Globus pallidus (tissue), 1 donor: ENCODE measurements around the gene PTCD3.

Experiments
- DNase-seq: peaks from one replicate; pipeline ENCODE4 v3.0.0-alpha.2; 2015; ENCODE audit warnings: low spot score

The PTCD3 gene

DNA sequence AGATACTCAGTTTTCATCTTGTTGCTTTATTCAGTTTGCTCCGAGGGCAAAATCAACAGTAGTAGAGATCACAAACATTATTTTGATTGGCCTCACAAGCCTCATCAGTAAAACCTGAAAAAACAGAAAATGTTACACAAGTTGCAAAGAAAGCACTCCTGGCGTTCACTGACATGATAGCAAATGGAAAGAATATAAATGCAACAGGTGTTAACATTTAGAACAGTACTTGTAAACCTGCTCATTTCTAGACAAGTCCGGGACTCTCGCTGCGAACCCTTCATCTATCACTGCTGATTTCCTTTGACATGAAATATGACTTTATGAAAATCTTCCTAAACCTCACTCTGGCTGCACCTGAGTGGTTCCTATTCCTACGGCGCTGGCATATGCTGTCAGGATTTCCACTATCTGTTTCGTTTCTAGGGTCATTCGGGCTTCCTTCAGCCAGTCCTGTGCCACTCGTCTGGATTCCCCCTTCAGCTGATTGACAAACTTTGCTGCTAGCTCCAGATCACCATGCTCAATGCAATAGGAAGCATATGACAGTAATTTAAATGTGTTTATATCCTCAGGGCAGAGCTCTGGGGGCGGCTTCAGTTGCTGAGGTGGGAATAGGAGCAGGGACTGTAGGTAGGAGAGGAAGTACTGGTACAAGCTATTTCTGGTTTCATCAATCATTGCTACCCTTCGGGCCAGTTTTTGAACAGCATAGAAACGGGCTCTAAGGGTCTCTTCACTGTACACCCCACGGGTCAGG lies 38.1 kb downstream of the PTCD3 start:
- no peak for DNase-seq

DNA sequence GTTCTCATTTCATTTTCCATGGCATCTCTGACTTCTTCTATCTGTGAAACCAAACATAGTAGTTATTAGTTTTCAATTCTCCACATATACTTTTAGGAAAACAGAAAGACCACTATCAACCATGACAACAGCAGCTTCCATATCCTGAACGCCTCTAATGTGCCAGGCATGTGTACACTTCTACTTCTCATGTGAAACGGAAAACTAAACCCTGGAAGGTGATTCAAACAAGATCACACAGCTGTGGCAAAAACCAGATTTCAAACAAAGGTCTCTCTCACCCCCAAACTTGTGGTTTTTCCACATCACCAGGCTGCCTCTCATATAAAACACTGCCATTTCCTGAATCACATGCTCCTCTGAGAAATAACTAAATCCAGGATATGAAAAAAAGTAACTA lies 41.8 kb downstream of the PTCD3 start:
- DNase-seq, result no peak

- no peak for DNase-seq
These were observed 44.5 kb downstream of the PTCD3 start for GRCh38 chr2:86150502-86150901.

GRCh38 chr2:86157009-86157556 lies 51.0 kb downstream of the PTCD3 start:
- DNase-seq, result no peak

GRCh38 chr2:86158286-86158685 lies 52.3 kb downstream of the PTCD3 start:
- DNase-seq, result no peak

- DNase-seq, result no peak
These were observed 54.3 kb downstream of the PTCD3 start for GRCh38 chr2:86160156-86160952.

DNA sequence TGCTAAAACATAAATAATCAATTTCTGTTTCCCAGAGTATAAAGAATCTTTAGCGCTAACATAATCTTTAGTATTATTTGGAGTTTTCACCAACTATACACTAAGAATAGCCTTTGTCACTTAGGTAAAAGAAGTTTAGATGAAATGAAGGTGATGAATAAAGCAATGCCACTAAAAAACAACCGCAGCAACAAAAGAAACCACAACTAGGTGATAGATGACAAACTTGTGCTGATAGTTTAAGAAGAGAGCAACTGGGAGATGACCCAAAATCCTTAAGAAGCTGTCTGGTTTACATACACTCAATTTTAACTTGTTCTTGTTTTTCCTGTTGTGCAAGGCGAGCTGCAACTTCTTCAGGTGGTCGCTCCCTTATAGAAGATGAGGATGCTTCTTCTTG lies 64.4 kb downstream of the PTCD3 start:
- no peak for DNase-seq

GRCh38 chr2:86171295-86171694 lies 65.3 kb downstream of the PTCD3 start:
- DNase-seq, result no peak

DNA sequence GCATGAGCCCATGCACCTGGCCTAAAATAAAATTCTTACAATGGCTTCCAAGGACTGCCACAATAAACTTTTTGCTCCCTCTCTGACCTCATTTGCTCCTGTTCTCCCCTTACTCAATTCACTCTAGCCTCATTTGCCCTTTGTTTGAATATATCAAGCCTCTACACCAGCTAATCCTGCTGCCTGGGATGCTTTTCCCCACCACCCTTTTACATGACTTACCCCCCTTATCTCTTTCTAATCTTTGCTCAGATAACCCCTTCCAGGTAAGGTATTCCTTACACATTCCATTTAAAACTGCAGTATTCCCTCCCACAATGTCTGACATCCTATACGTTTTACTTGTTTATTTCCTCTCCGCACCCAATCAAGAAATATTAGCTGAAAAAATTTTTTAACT lies 66.6 kb downstream of the PTCD3 start:
- no peak for DNase-seq

DNA sequence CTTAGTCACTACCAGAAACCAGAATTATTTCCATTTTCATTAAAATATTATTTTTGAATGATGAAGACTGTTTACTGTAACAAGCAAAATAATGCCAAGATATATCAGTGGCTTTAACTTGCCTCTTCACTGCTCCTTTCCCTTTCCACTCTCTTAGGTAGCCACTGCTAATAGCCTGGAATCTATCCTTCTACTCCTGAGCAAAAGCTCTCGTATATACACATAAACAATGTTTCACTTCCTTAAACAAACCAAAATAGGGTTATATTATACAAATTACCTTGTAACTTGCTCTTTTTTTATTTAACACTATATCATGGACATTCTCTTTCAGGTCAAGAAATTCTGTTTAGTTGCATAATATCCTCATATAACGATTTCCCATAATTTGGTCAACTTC lies 68.4 kb downstream of the PTCD3 start:
- DNase-seq, result no peak

GRCh38 chr2:86175828-86176227 lies 69.8 kb downstream of the PTCD3 start:
- no peak for DNase-seq

- no peak for DNase-seq
These were observed 70.6 kb downstream of the PTCD3 start for GRCh38 chr2:86176597-86176996.

DNA sequence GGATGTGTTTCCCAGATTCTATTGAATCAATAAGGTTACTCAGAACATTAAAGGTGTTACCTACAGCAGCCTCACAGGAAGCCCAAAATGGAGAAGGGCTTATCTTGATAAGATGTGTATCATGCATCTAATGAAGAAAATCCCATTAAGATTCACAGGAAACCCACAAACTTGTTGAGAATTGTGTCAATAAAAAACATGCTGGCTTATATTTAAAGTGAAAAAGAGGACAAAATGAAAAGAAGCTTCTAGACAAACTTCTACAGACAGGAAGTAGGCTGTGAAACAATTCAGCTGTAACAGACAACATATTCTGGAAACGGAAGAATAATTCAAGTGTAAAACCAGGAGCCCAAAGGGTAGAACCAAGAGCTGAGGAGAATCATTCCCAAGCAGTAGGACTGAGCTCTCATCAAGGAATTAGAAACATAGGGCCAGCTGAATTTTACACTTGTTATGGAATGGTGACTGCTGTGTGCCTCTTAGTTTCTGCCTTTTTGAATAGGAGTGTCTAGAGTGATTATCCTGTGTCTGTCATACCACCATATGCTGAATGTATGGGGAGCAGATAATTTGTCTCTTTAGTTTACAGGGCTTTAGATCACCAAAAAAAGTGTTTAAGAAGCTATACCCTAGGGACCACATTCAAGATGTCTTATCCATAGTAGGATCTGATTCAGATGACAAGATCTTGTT lies 79.6 kb downstream of the PTCD3 start:
- no peak for DNase-seq

DNA sequence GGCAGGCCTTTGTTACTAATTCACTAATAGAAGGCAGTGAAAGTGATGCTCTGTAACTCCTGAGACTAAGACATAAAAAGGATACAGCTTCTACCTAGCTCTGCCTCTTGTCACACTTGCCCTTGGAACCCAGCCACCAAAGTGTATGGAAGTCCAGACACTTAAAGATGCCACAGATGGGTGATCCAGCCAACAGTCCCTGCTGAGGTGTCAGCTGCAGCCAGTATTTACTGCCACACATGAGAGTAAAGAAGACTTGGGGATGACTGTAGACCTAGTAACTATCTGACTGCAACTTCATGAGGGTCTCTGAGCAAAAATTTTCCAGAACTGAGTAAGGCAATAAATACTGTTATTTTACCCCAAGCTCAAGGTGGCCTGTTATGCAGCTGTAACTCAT lies 80.4 kb downstream of the PTCD3 start:
- DNase-seq, result no peak

DNA sequence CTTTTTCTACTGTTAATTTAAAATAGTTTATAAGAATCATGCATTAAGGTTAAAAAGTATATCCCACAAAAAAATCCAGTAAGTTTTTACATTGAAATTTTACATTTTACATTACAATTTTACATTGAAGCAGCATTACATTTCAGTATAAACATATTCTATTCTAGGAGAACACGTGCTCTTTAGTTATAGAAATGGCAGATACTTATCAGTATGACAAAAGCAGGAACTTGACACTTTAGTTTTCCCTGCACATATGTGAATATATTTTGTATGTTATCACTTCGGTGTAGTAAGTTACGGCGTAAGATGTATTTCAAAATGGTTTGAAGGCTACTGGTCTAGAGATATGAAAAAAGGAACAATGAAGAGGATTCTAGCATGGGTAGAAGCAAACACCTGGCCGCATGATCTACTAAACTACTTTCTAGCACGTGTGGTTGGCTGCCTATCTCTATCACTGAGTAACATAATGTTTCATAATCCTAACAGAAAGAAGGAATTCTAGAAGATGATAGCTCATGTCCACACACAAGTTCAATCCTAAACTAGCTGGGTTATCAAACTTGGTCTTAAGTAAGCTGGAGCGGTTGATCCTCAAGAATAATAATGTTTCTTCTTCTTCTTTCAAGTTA lies 83.9 kb downstream of the PTCD3 start:
- DNase-seq, result no peak
